Adrenal gland (tissue), 12 donors: ENCODE results near the gene SUZ12. TPM values are rescaled to one million over a fixed set of nuclear protein-coding genes. Genes with fewer than 3 reads are reported as not detected.
A peak's percentile ranks its signal among the peaks of the same experiment; 100 is the strongest.
"Not testable (repeated sequence)": the region's sequence is repeated elsewhere in the genome, so short reads cannot be mapped to it uniquely, and the experiment has no call there.

Experiments used
- DNase-seq, 7 donors: peaks; one replicate each; pipeline ENCODE4 v3.0.0-alpha.2; 2019 to 2020
- H3K27ac ChIP-seq, 5 donors: fragments of 200-600 bp; sonication (generic) in 4 of 5; 1 replicate in 3 of 5; 2 replicates in 2 of 5; pipeline versions ENCODE4 v1.5.1 to v1.8.0; 2016 to 2020; ENCODE audit warnings: mild to moderate bottlenecking in 1 of 5
- H3K27me3 ChIP-seq: fragments of 200-600 bp; 2 replicates; pipeline ENCODE4 v1.8.0; 2021
- H3K36me3 ChIP-seq, 2 donors: fragments of 200-600 bp; replicated peaks in 1 of 2; 1 replicate in 1 of 2; 2 replicates in 1 of 2; pipeline versions ENCODE4 v1.5.1 to v1.8.0; 2018 to 2022
- H3K4me1 ChIP-seq, 2 donors: fragments of 200-600 bp; replicated peaks in 1 of 2; 1 replicate in 1 of 2; 2 replicates in 1 of 2; pipeline versions ENCODE4 v1.5.1 to v1.8.0; 2018 to 2021
- H3K4me3 ChIP-seq, 4 donors: fragments of 200-600 bp; sonication (generic) in 3 of 4; one replicate each; pipeline ENCODE4 v1.5.1; 2016 to 2018
- H3K9me3 ChIP-seq, 3 donors: fragments of 200-600 bp; sonication (generic) in 1 of 3; replicated peaks in 1 of 3; 1 replicate in 2 of 3; 2 replicates in 1 of 3; pipeline versions ENCODE4 v1.5.1 to v1.8.0; 2016 to 2021
- CTCF ChIP-seq, 6 experiments: fragments of 450-650 bp in 4 of 6; fragments of 200-600 bp in 2 of 6; sonication (generic) in 1 of 6; IDR thresholded peaks; 1 replicate in 5 of 6; 2 replicates in 1 of 6; pipeline versions ENCODE4 v1.5.1 to v1.8.0; 2016 to 2021; ENCODE audit warnings: antibody characterized with exemption in 6 of 6, mild to moderate bottlenecking in 2 of 6, moderate library complexity in 1 of 6
- POLR2A ChIP-seq, 2 donors: fragments of 450-650 bp; IDR thresholded peaks; one replicate each; pipeline ENCODE4 v1.6.1; 2017; ENCODE audit warnings: antibody characterized with exemption in 2 of 2, mild to moderate bottlenecking in 2 of 2, moderate library complexity in 1 of 2
- WGBS, 4 donors: extraction: QIAGEN DNeasy Blood & Tissue Kit in 2 of 4; methylation state at CpG; one replicate each; pipeline versions ENCODE4 v1.1.5 to v1.1.7; 2013 to 2017; 5-methylcytosine and 5-hydroxymethylcytosine counted together
- intact Hi-C, 2 donors: fragments of 100-400 bp; cut with DNase I; formaldehyde crosslinking; loops; one replicate each; pipeline versions ENCODE4 v1.14.1 to v1.15.0; 2022 to 2023
- polyA plus RNA-seq, 3 donors: library from polyadenylated mRNA; stranded (reverse); fragments of 200-250 nt in 2 of 3; fragments of 350-450 nt in 1 of 3; fragmentation: Illumina TruSeq in 1 of 3; extraction: RNeasy Lipid Tissue Mini Kit (QIAGEN cat#74804) in 1 of 3; gene quantifications; one replicate each; pipeline ENCODE4 v1.2.3, GENCODE V29; 2013 to 2014
- total RNA-seq, 9 donors: library from RNA; depleted of rRNA in 4 of 9; stranded (reverse); fragments of >200 nt in 4 of 9; fragments of 120-200 nt in 1 of 9; fragmentation: NEBNext Ultra II Directional in 1 of 9; extraction: Animal tissue kit (Norgen Biotek cat#: 25700) in 1 of 9; gene quantifications; one replicate each; pipeline versions ENCODE4 v1.1.0 to v1.2.4, GENCODE V29; 2013 to 2023
- donor health status: healthy with polysubstance abuse.
- donor health status: Bipolar disorder and iron deficiency.
- donor health status: DM: yes; HTN: yes; CAD: no.
- donor health status: DM: no; HTN: no; CAD: no.
- donor health status: DM: no; HTN: no; CAD: no.
- donor health status: DM: yes; HTN: yes; CAD: no.

SUZ12 gene
- total and polyA plus RNA-seq, 12 donors: 8.7 to 27.1 (median 19.8) TPM

- DNase-seq, H3K27ac ChIP-seq, intact Hi-C loops, H3K4me1 ChIP-seq, H3K9me3 ChIP-seq, H3K36me3 ChIP-seq, H3K27me3 ChIP-seq, H3K4me3 ChIP-seq: not testable (repeated sequence)
- 30 to 51% (median 43%) methylated on average over 6 of the region's 6 CpGs for WGBS, 4 donors
- TF ChIP-seq CTCF (IDR thresholded peaks at IDR 0.05): peak in 4 of 6 experiments; percentile 13 to 29 (median 18)
These were observed 24.1 kb upstream of the SUZ12 start for GRCh38 chr17:31912705-31913104.

GRCh38 chr17:31915456-31916100, 21.2 kb upstream of the SUZ12 start:
- no peaks in the 10 kb centered on the region for H3K9me3 ChIP-seq
- DNase-seq: no peak
- WGBS, 4 donors: 90 to 95% (median 92%) methylated on average over 3 of the region's 3 CpGs
- H3K4me1 ChIP-seq: no peaks in the 10 kb centered on the region
- intact Hi-C loops: no loop called here
- TF ChIP-seq POLR2A (IDR thresholded peaks at IDR 0.05): no peak
- TF ChIP-seq CTCF (IDR thresholded peaks at IDR 0.05): no peak
- H3K36me3 ChIP-seq: no peaks in the 10 kb centered on the region
- H3K27ac ChIP-seq: no peak overlapping the region
- H3K27me3 ChIP-seq: peaks cover 15% of the 10 kb centered on the region
- no peak overlapping the region for H3K4me3 ChIP-seq

- Histone ChIP-seq H3K9me3 (no peaks in the 10 kb centered on the region), H3K4me1 (no peaks in the 10 kb centered on the region), H3K36me3 (no peaks in the 10 kb centered on the region), H3K27me3 (peaks cover 15% of the 10 kb centered on the region), H3K27ac (no peak overlapping the region), H3K4me3 (no peak overlapping the region)
- TF ChIP-seq CTCF (IDR thresholded peaks at IDR 0.05): no peak
- TF ChIP-seq POLR2A (IDR thresholded peaks at IDR 0.05): no peak
- peak in 1 of 7 donors; percentile 18 for DNase-seq
- intact Hi-C loops: no loop called here
- WGBS, 4 donors: 55 to 67% (median 63%) methylated on average over 33 to 36 of the region's 36 CpGs
These were observed 20.2 kb upstream of the SUZ12 start for GRCh38 chr17:31916491-31917064.

GRCh38 chr17:31917065-31917529, 19.7 kb upstream of the SUZ12 start:
- no peak overlapping the region for H3K27ac ChIP-seq
- peaks cover 15% of the 10 kb centered on the region for H3K27me3 ChIP-seq
- intact Hi-C loops: no loop called here
- DNase-seq: peak in 1 of 7 donors; percentile 31
- TF ChIP-seq POLR2A (IDR thresholded peaks at IDR 0.05) (no peak), CTCF (IDR thresholded peaks at IDR 0.05) (no peak)
- no peaks in the 10 kb centered on the region for H3K36me3 ChIP-seq
- no peaks in the 10 kb centered on the region for H3K9me3 ChIP-seq
- no peak overlapping the region for H3K4me3 ChIP-seq
- H3K4me1 ChIP-seq: no peaks in the 10 kb centered on the region
- WGBS, 4 donors: 22 to 48% (median 34%) methylated on average over 3 to 45 of the region's 45 CpGs

GRCh38 chr17:31917721-31918120, 19.1 kb upstream of the SUZ12 start:
- H3K36me3 ChIP-seq, intact Hi-C loops, H3K4me3 ChIP-seq, H3K9me3 ChIP-seq, H3K27ac ChIP-seq, H3K4me1 ChIP-seq: not testable (repeated sequence)
- peak in 1 of 7 donors; percentile 18 for DNase-seq
- peaks cover 15% of the 10 kb centered on the region for H3K27me3 ChIP-seq
- WGBS, 4 donors: 87 to 95% (median 91%) methylated on average over 13 of the region's 13 CpGs
